Omental fat pad (tissue), 4 donors: ENCODE data around the gene CCDC88C. TPM values are rescaled to one million over a fixed set of nuclear protein-coding genes. Genes with fewer than 3 reads are reported as not detected.

Experiments
- ATAC-seq: fragments of 150-250 bp; one replicate; pipeline ENCODE4 v1.9.1; 2016; ENCODE audit warnings: mild to moderate bottlenecking, moderate library complexity; ENCODE audit not compliant: low FRiP score
- DNase-seq: peaks from one replicate; pipeline ENCODE4 v3.0.0-alpha.2; 2019; ENCODE audit warnings: low spot score
- CTCF ChIP-seq, 3 donors: fragments of 450-650 bp; IDR thresholded peaks; one replicate each; pipeline ENCODE4 v1.5.1; 2016 to 2017; ENCODE audit warnings: antibody characterized with exemption in 3 of 3, mild to moderate bottlenecking in 3 of 3, moderate library complexity in 2 of 3
- total RNA-seq, 4 donors: library from RNA; depleted of rRNA; stranded (reverse); fragments of >200 nt; gene quantifications; one replicate each; pipeline ENCODE4 v1.1.0, GENCODE V29; 2016

CCDC88C gene
- total RNA-seq, 4 donors from 2014 or later: 4.5 to 36.6 (median 9.4) TPM

- DNase-seq: no peak
These were observed 82.2 kb downstream of the CCDC88C start for GRCh38 chr14:91335191-91336092.

DNA sequence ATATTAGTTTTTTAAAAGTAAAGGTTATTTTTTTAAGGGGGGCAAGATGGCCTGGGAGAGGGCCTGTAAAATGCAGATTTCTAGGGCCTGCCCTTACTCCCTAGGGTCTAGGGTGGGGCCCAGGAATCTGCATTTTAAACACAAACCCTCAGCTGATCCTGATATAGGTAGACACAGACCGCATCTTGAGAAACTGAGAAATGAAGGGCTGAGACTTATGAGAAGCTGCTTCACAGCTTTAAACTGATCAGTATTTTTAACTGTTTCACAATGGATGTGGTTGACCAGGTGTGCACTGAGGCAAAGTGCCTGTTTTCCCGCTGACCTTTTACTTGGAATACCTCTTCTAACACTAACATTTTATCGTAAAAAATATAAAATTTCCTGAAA lies 84.0 kb downstream of the CCDC88C start:
- TF ChIP-seq CTCF (IDR thresholded peaks at IDR 0.05): no peak
- DNase-seq (no peak), ATAC-seq (no peak)

More at GRCh38 chr14:91335191-91336092, 82.2 kb downstream of the CCDC88C start:
- no peak for ATAC-seq
- no peak for TF ChIP-seq CTCF (IDR thresholded peaks at IDR 0.05)

DNA sequence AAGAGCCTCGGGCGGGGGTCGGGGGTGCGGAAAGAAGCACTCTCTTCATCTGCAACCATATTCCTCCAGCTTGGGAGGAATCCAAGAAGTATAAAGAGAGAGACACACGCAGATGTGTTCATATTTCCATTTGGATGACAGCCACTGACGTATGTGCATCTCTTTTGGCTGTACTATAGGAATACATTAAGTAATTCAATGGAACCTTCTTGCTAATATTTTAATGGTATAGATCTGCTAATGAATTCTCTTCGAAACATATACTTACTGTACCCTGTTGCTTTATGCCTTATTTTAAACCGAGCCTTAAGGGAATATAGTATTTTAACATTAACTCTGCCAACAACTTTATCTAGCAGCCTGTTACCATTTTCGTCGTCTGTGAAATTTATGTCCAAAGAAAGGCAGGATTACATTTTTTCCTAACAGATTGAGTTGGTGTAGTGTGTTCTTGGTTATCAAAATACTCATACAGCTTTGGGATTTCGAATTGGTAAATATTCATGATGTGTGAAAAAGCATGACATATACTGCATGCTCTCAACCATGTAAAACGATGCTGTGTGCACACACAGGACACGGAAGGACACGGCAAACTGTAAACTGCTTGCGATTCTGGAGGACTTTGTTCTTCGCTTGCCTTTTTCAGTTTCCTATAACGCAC lies 84.5 kb downstream of the CCDC88C start:
- no peak for TF ChIP-seq CTCF (IDR thresholded peaks at IDR 0.05)
- no peak for DNase-seq
- no peak for ATAC-seq

GRCh38 chr14:91332171-91332985 lies 85.2 kb downstream of the CCDC88C start:
- no peak for TF ChIP-seq CTCF (IDR thresholded peaks at IDR 0.05)
- no peak for ATAC-seq

DNA sequence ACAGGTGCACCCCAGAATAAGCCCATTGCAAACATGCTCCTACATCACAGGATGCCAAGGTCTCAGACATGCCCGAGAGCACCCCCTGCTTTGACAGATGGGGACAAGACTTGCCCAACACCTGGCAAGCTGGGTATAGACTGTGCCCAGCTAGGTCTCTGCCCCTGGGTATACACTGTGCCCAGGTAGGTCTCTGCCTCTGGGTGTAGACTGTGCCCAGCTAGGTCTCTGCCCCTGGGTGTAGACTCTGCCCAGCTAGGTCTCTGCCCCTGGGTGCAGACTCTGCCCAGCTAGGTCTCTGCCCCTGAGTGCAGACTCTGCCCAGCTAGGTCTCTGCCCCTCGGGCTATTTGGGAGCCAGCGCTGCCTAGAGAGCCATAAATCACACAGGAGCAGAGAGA lies 85.9 kb downstream of the CCDC88C start:
- ATAC-seq (no peak), DNase-seq (no peak)

More at GRCh38 chr14:91332171-91332985, 85.2 kb downstream of the CCDC88C start:
- DNase-seq: no peak

More for the DNA sequence above, 85.9 kb downstream of the CCDC88C start:
- TF ChIP-seq CTCF (IDR thresholded peaks at IDR 0.05): no peak
